HFF-Myc (cell line): ENCODE measurements around the gene GBE1.
"Not testable (repeated sequence)": the region's sequence is repeated elsewhere in the genome, so short reads cannot be mapped to it uniquely, and the experiment has no call there.

ENCODE experiments used
- DNase-seq: peaks from one replicate; pipeline ENCODE4 v3.0.0-alpha.2; 2011; ENCODE audit warnings: low read depth; ENCODE audit errors: extremely low read depth
- H3K4me3 ChIP-seq: replicated peaks from 2 replicates; pipeline ENCODE4 v1.5.1; 2011; ENCODE audit warnings: low read depth, mild to moderate bottlenecking, control low read depth, low read length
- TF ChIP-seq, protein P1 (sequence below): IDR thresholded peaks from 2 replicates; pipeline ENCODE4 v1.5.1; 2012; ENCODE audit warnings: mild to moderate bottlenecking, low read depth, low read length, control low read depth; ENCODE audit errors: missing control alignments

GBE1 gene

DNA sequence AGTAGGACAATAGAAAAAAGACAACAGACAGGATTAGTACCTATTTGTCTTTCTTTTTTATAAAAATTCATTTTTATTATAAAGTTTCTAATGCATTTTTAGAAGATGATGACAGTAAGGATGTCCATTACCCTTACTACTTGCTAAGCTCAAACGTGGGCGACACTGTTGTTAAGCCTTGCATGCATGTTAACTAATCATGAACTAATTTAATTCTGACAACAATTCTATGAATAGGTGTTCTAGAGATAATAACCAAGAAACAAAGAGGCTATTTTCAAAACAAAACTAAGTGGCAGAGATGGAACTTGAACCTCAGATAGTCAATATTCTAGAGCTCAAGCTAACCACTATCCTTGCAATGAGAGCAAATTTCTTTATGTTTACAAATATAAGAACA lies 247.9 kb downstream of the GBE1 start:
- TF ChIP-seq, protein P1, sequence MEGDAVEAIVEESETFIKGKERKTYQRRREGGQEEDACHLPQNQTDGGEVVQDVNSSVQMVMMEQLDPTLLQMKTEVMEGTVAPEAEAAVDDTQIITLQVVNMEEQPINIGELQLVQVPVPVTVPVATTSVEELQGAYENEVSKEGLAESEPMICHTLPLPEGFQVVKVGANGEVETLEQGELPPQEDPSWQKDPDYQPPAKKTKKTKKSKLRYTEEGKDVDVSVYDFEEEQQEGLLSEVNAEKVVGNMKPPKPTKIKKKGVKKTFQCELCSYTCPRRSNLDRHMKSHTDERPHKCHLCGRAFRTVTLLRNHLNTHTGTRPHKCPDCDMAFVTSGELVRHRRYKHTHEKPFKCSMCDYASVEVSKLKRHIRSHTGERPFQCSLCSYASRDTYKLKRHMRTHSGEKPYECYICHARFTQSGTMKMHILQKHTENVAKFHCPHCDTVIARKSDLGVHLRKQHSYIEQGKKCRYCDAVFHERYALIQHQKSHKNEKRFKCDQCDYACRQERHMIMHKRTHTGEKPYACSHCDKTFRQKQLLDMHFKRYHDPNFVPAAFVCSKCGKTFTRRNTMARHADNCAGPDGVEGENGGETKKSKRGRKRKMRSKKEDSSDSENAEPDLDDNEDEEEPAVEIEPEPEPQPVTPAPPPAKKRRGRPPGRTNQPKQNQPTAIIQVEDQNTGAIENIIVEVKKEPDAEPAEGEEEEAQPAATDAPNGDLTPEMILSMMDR: no peak
- no peak overlapping the region for H3K4me3 ChIP-seq
- no peak for DNase-seq

GRCh38 chr3:81503026-81503425 lies 258.4 kb downstream of the GBE1 start:
- H3K4me3 ChIP-seq: no peak overlapping the region
- TF ChIP-seq, protein P1: no peak
- no peak for DNase-seq

GRCh38 chr3:81502236-81502635 lies 259.2 kb downstream of the GBE1 start:
- TF ChIP-seq, protein P1: no peak
- no peak for DNase-seq
- no peak overlapping the region for H3K4me3 ChIP-seq

DNA sequence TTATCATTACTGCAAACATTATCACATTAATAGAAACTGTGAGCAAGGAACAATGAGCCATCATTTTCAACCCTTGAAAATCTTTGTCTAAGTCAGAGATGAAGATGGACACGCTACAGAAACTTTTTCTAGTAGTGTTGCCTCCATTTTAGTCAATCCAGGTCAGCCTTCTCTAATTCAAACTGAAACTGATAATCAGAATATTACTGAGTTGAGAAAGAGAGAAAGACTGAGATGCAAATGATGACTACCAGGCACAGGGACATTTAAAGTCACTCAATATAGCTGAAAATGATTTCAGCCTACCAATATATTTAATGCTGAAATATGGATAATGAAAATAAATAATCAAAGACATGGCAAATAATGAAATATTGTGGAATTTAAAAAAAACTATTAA lies 261.4 kb downstream of the GBE1 start:
- TF ChIP-seq, protein P1: no peak
- DNase-seq: no peak
- no peak overlapping the region for H3K4me3 ChIP-seq

GRCh38 chr3:81497572-81498251 lies 263.7 kb downstream of the GBE1 start:
- no peak overlapping the region for H3K4me3 ChIP-seq
- TF ChIP-seq, protein P1: no peak
- no peak for DNase-seq

- no peak for DNase-seq
- TF ChIP-seq, protein P1: no peak
- no peak overlapping the region for H3K4me3 ChIP-seq
Measured at GRCh38 chr3:81496407-81497104, 264.9 kb downstream of the GBE1 start.

GRCh38 chr3:81492471-81492870 lies 269.0 kb downstream of the GBE1 start:
- DNase-seq, H3K4me3 ChIP-seq: not testable (repeated sequence)
